Measurements from ENCODE around the gene TSNAX. TPM values are rescaled to one million over a fixed set of nuclear protein-coding genes. Genes with fewer than 3 reads are reported as not detected.

TSNAX gene
- total and polyA plus RNA-seq, 8 donors, result 10.2 to 63.4 (median 23.1) TPM

GRCh38 chr1:231575472-231575871 is 47.0 kb downstream of the TSNAX start:
- no peak overlapping the region for H3K4me3 ChIP-seq
- TF ChIP-seq CTCF (IDR thresholded peaks at IDR 0.05) (no peak), EP300 (IDR thresholded peaks at IDR 0.05) (no peak), POLR2A (IDR thresholded peaks at IDR 0.05) (no peak), POLR2AphosphoS5 (IDR thresholded peaks at IDR 0.05) (no peak)
- 87 to 94% (median 90%) methylated on average over 2 of the region's 2 CpGs for WGBS, 5 donors

GRCh38 chr1:231576804-231577718 is 48.6 kb downstream of the TSNAX start:
- Histone ChIP-seq H3K36me3 (no peaks in the 10 kb centered on the region), H3K4me1 (no peaks in the 10 kb centered on the region), H3K4me3 (no peak overlapping the region), H3K9me3 (no peaks in the 10 kb centered on the region), H3K27me3 (no peaks in the 10 kb centered on the region), H3K27ac (no peak overlapping the region)
- no peak for TF ChIP-seq EP300 (IDR thresholded peaks at IDR 0.05)
- TF ChIP-seq POLR2AphosphoS5 (IDR thresholded peaks at IDR 0.05), result no peak
- no peak for TF ChIP-seq POLR2A (IDR thresholded peaks at IDR 0.05)
- no peak for TF ChIP-seq CTCF (IDR thresholded peaks at IDR 0.05)
- intact Hi-C loops (cut with DNase I; ENCODE audit: low total_unique reads), result no loop called here
- peak in 1 of 2 donors; percentile 21 for DNase-seq
- WGBS, 5 donors, result 57 to 77% (median 58%) methylated on average over 11 of the region's 11 CpGs

More at GRCh38 chr1:231575472-231575871, 47.0 kb downstream of the TSNAX start:
- H3K27ac ChIP-seq, result no peak overlapping the region
- H3K27me3 ChIP-seq, result no peaks in the 10 kb centered on the region
- DNase-seq, result no peak
- H3K36me3 ChIP-seq, result no peaks in the 10 kb centered on the region
- intact Hi-C loops (cut with DNase I; ENCODE audit: low total_unique reads), result no loop called here
- H3K4me1 ChIP-seq, result no peaks in the 10 kb centered on the region
- no peaks in the 10 kb centered on the region for H3K9me3 ChIP-seq

GRCh38 chr1:231580874-231581273 is 52.4 kb downstream of the TSNAX start:
- Histone ChIP-seq H3K27me3 (no peaks in the 10 kb centered on the region), H3K36me3 (no peaks in the 10 kb centered on the region), H3K27ac (no peak overlapping the region), H3K4me3 (no peak overlapping the region), H3K4me1 (no peaks in the 10 kb centered on the region), H3K9me3 (no peaks in the 10 kb centered on the region)
- DNase-seq, result no peak
- intact Hi-C loops (cut with DNase I; ENCODE audit: low total_unique reads), result no loop called here
- WGBS, 5 donors, result 52 to 69% (median 58%) methylated on average over 1 of the region's 1 CpG
- TF ChIP-seq POLR2AphosphoS5 (IDR thresholded peaks at IDR 0.05) (no peak), CTCF (IDR thresholded peaks at IDR 0.05) (no peak), POLR2A (IDR thresholded peaks at IDR 0.05) (no peak)

GRCh38 chr1:231581859-231582258 is 53.4 kb downstream of the TSNAX start:
- H3K27me3 ChIP-seq, result no peaks in the 10 kb centered on the region
- no peak for TF ChIP-seq EP300 (IDR thresholded peaks at IDR 0.05)
- no peak for TF ChIP-seq POLR2A (IDR thresholded peaks at IDR 0.05)
- no peak for TF ChIP-seq CTCF (IDR thresholded peaks at IDR 0.05)
- no peak for TF ChIP-seq POLR2AphosphoS5 (IDR thresholded peaks at IDR 0.05)
- H3K4me3 ChIP-seq, result no peak overlapping the region
- no peaks in the 10 kb centered on the region for H3K36me3 ChIP-seq
- no peaks in the 10 kb centered on the region for H3K9me3 ChIP-seq
- H3K4me1 ChIP-seq, result no peaks in the 10 kb centered on the region
- intact Hi-C loops (cut with DNase I; ENCODE audit: low total_unique reads), result no loop called here
- WGBS, 5 donors, result 60 to 76% (median 72%) methylated on average over 2 of the region's 2 CpGs
- no peak for DNase-seq
- no peak overlapping the region for H3K27ac ChIP-seq
